Measurements from ENCODE around the gene LRP1B.

DNA sequence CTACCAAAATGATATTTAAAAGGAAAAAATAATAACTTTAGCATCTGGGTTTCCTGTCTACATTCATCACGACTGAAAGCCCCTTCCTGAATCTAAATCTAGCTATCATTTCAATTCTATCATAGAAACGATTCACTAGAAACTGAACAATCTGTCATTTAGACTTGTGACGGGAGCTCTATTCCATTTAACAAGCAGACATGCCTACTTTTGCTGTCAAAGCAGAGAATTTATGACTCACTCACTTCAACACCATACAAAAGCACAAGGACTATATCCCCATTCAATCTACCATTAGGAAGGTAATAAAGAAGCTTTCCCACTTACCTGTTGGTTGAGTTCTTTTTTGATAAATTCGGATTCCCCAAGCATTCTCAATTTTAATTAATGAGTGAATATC is 1072.3 kb downstream of the LRP1B start:
- TF ChIP-seq TAF1 (IDR thresholded peaks at IDR 0.05; ENCODE audit: borderline replicate concordance, insufficient read depth, low read length) (no peak), SIN3A (IDR thresholded peaks at IDR 0.05; ENCODE audit: borderline replicate concordance, insufficient read depth, low read length) (no peak), POLR2AphosphoS5 (IDR thresholded peaks at IDR 0.05; ENCODE audit: low read depth, low read length) (no peak), FOXP2 (optimal IDR thresholded peaks at IDR 0.05; ENCODE audit: borderline replicate concordance, extremely low read depth, extremely low read length, insufficient read depth) (no peak)
- TF ChIP-seq, protein P1, sequence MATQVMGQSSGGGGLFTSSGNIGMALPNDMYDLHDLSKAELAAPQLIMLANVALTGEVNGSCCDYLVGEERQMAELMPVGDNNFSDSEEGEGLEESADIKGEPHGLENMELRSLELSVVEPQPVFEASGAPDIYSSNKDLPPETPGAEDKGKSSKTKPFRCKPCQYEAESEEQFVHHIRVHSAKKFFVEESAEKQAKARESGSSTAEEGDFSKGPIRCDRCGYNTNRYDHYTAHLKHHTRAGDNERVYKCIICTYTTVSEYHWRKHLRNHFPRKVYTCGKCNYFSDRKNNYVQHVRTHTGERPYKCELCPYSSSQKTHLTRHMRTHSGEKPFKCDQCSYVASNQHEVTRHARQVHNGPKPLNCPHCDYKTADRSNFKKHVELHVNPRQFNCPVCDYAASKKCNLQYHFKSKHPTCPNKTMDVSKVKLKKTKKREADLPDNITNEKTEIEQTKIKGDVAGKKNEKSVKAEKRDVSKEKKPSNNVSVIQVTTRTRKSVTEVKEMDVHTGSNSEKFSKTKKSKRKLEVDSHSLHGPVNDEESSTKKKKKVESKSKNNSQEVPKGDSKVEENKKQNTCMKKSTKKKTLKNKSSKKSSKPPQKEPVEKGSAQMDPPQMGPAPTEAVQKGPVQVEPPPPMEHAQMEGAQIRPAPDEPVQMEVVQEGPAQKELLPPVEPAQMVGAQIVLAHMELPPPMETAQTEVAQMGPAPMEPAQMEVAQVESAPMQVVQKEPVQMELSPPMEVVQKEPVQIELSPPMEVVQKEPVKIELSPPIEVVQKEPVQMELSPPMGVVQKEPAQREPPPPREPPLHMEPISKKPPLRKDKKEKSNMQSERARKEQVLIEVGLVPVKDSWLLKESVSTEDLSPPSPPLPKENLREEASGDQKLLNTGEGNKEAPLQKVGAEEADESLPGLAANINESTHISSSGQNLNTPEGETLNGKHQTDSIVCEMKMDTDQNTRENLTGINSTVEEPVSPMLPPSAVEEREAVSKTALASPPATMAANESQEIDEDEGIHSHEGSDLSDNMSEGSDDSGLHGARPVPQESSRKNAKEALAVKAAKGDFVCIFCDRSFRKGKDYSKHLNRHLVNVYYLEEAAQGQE (IDR thresholded peaks at IDR 0.05; ENCODE audit: insufficient read depth in 1 of 2, low read depth in 2 of 2, low read length in 2 of 2) = no peak

All from PFSK-1 (cell line).